Tibial nerve (tissue), 3 donors: ENCODE results near the gene TMEM169.

ENCODE experiments used
- CTCF ChIP-seq, 5 experiments: fragments of 200-600 bp in 3 of 5; fragments of 450-650 bp in 2 of 5; sonication (generic) in 3 of 5; IDR thresholded peaks; one replicate each; pipeline ENCODE4 v1.5.1; 2016 to 2019; ENCODE audit warnings: antibody characterized with exemption in 5 of 5, mild to moderate bottlenecking in 3 of 5, moderate library complexity in 2 of 5
- POLR2A ChIP-seq, 2 donors: fragments of 450-650 bp; IDR thresholded peaks; one replicate each; pipeline ENCODE4 v1.6.1; 2017; ENCODE audit warnings: antibody characterized with exemption in 2 of 2, mild to moderate bottlenecking in 2 of 2, moderate library complexity in 2 of 2

GRCh38 chr2:216148983-216149382 lies 67.3 kb downstream of the TMEM169 start:
- no peak for TF ChIP-seq POLR2A (IDR thresholded peaks at IDR 0.05)
- TF ChIP-seq CTCF (IDR thresholded peaks at IDR 0.05): no peak
